ENCODE data around the gene UBE2E3.

DNA sequence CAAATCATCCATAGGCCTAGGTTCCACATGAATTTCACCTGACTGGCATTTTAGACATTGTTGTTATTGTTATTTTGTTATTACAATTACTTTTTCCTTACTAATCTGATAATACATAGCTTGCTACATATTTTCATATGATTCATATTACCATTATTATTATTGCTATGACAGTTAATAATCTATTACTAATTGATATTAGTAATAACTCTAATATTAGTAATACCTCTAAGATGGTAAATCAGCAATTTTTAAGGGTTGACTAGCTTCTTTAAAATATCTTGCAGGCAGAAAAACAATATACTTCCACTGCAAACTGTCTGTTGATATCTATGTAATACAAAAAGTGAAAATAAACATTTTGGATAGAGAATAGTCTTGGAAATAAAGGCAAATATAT lies 48.6 kb upstream of the UBE2E3 start:
- TF ChIP-seq, protein P1, sequence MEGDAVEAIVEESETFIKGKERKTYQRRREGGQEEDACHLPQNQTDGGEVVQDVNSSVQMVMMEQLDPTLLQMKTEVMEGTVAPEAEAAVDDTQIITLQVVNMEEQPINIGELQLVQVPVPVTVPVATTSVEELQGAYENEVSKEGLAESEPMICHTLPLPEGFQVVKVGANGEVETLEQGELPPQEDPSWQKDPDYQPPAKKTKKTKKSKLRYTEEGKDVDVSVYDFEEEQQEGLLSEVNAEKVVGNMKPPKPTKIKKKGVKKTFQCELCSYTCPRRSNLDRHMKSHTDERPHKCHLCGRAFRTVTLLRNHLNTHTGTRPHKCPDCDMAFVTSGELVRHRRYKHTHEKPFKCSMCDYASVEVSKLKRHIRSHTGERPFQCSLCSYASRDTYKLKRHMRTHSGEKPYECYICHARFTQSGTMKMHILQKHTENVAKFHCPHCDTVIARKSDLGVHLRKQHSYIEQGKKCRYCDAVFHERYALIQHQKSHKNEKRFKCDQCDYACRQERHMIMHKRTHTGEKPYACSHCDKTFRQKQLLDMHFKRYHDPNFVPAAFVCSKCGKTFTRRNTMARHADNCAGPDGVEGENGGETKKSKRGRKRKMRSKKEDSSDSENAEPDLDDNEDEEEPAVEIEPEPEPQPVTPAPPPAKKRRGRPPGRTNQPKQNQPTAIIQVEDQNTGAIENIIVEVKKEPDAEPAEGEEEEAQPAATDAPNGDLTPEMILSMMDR (IDR thresholded peaks at IDR 0.05), result no peak
- TF ChIP-seq POLR2AphosphoS5 (IDR thresholded peaks at IDR 0.05) (no peak), POLR2A (IDR thresholded peaks at IDR 0.05) (no peak)
